ENCODE results near the gene COLQ.

Gene COLQ

GRCh38 chr3:15409774-15410173 lies 111.7 kb downstream of the COLQ start:
- DNase-seq = no peak

- peak; percentile 9 to 31 for DNase-seq
Measured at GRCh38 chr3:15409239-15409638, 112.3 kb downstream of the COLQ start.

- peak in 1 of 2 donors; percentile 70 for DNase-seq
Measured at GRCh38 chr3:15405448-15406050, 116.0 kb downstream of the COLQ start.

GRCh38 chr3:15404767-15405166 lies 116.7 kb downstream of the COLQ start:
- DNase-seq = no peak

GRCh38 chr3:15403965-15404364 lies 117.5 kb downstream of the COLQ start:
- DNase-seq = no peak

GRCh38 chr3:15403495-15403894 lies 118.0 kb downstream of the COLQ start:
- DNase-seq = no peak

GRCh38 chr3:15401936-15402335 lies 119.6 kb downstream of the COLQ start:
- DNase-seq = no peak

All from CD4-positive, alpha-beta T cell treated with Interleukin-4 for 1 hour (primary cell).